Retina (tissue), 1 donor: Measurements from ENCODE around the gene MAG.

Experiments
- DNase-seq: peaks from one replicate; pipeline ENCODE4 v3.0.0-alpha.2; 2016

The MAG gene

DNA sequence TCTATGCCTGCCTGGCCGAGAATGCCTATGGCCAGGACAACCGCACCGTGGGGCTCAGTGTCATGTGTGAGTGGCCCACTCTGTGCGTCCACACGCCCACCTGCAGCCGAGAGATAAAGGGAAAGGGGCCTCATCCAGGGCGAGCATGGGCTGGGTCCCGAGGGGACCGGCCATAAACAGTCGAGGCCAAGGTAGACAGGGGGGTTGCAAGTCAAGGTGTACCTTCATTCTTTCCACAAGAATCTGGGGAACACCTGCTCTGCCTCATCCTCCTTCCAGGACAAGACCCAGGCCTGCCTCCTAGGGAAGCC, 8.3 kb downstream of the MAG start:
- DNase-seq, result no peak

DNA sequence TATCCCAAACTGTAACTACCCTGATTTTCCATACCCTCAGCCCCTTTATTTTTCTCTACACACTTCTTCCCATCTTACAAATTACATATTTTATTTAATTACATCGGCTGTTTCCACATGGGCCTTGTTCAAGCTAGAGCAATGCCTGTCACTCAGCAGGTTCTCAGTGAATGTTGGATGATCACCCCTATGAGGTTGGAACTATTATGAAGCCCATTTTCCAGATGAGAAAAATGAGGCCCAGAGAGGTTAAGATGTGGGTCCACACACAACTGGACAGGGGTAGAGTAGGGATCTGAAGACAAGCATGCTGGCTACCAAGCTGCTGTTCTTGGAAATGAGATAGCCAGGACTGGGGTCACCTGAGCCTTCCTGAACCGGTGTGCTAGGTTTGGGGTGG, 10.0 kb downstream of the MAG start:
- DNase-seq, result no peak

DNA sequence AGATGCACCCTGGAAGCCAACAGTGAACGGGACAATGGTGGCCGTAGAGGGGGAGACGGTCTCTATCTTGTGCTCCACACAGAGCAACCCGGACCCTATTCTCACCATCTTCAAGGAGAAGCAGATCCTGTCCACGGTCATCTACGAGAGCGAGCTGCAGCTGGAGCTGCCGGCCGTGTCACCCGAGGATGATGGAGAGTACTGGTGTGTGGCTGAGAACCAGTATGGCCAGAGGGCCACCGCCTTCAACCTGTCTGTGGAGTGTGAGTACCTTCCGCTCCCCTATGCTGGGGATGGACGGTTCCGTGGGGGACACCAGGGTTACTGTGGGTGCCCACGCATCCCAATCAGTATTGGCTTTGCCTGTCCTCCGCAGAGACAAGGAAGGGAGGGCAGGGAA, 10.5 kb downstream of the MAG start:
- no peak for DNase-seq

DNA sequence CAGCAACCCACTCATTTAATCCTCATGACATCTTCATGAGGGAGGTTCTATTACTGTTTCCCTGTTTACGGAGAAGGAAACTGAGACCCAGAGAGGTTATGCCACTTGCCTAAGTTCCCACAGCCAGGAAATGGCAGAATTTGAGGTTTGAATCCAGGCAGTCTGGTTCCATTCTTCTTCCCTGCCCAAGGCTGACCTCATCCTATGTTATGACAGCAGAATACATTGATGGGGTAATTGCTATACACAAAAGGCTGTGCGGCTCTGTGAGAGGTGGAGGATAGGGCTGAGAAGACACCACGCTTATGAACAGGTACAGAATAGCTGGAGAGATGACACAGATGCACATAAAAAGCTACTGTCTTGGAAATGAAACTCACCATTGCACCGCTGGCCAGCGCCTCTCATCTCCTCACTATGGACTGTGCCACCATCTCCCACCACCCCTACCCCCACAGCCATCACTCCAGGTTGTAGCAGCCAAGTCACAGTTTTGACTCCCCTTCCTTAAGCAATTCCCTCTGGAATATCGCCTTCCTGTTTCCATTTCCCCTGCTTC, 11.5 kb downstream of the MAG start:
- DNase-seq, result no peak

DNA sequence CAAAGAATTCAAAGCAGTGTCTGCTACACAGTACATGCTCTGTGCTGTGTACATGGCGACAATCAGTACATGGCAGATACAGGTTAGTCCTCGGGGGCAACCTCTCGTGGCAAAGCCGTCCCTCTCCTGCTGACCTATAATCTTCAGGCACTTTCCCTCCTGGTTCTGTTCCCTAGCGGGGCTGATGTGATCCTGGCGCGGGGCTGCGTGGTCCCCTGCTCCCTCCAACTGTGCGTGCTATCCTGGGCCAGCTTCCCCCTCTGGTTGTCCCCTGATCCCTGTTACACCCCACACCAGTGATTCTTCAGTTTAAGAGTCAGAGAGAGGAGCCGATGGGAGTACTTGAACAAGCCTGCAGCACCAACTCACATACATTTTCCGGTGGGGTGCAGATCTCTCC, 12.1 kb downstream of the MAG start:
- DNase-seq, result no peak

DNA sequence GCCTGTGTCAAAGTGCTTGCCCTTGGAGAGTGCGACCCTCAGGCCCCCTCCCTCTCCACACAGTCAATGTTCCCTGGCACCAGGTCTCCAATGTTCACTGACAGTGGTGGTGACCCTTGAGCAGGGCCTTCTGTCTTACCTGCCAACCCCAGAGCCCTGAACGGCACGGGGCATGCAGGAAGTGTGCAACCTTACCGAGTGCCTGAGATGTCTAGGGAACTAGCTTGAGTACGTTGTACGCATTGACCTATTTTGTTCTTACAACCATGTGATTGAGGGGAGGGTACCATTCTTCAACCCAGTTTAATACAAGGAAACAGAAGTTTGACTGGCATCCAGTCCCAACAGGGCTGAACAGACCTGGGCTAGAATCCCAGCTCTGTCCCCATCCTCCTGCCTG, 13.2 kb downstream of the MAG start:
- no peak for DNase-seq

DNA sequence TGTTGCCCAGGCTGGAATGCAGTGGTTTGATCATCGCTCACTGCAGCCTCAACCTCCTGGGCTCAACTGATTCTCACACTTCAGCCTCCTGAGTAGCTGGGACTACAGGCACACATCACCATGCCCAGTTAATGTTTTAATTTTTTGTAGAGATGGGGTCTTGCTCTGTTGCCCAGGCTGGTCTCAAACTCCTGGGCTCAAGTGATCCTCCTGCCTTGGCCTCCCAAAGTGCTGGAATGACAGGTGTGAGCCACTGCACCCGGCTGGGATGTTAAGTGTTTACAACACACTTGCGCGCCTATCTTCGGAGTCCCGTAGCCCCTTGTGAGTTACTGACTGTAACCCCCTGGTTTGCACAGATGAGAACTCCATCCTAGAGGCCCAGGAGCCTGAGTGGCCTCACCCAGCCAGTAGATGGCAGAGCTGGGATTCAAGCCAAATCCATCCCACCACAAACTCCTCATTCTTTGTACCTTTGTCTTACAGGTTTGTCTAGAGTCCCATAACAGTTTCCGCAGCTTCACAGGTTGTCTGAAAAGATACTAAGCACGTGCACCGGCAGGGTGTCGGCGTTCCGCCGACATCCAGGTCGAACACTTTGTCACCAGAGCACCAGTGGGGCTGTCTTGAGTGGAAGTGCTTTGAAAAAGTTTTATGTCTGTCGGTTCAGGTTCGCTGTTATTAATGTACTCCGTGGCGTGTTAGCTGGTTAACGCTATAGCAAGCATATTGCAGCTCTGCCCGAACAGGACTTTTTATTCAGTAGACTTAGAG, 14.7 kb downstream of the MAG start:
- no peak for DNase-seq

DNA sequence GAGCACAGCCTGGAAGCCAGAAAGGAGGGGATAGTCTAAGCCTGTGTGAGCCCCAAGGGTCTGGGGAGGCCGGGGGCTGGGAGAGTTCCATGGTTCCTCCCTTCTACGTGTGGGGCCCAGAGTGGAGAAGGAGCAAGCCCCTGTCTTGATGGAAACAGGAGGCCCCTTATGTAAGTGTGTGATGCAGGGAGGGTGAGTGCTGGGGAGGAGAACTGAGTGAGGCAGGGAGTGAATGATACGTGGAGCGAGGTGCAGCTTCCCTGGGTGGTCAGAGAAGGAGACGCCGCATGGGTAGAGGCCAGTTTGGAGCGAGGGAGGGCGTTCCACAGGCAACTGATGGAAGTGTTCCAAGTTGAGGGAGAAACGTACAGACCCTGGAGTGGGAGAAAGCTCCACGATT, 16.0 kb downstream of the MAG start:
- DNase-seq, result no peak

DNA sequence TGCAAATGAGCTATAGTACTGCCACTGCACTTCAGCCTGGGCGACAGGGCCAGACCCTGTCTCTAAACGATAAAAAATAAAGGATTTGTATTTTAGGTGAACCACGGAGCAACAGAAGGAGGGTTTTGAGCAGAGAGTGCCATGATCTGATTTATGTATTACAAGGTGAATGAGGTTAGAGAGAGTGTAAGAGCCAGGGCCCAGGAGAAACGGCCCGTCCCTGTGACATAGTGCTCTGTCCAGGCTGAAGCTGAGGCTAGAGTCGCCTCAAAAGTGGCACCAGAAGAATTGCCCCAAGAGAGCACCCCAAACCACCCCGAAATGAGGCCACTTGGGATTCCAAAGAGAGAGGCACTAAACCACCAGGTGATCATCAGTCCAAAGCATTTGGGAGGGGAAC, 16.9 kb downstream of the MAG start:
- DNase-seq, result no peak

DNA sequence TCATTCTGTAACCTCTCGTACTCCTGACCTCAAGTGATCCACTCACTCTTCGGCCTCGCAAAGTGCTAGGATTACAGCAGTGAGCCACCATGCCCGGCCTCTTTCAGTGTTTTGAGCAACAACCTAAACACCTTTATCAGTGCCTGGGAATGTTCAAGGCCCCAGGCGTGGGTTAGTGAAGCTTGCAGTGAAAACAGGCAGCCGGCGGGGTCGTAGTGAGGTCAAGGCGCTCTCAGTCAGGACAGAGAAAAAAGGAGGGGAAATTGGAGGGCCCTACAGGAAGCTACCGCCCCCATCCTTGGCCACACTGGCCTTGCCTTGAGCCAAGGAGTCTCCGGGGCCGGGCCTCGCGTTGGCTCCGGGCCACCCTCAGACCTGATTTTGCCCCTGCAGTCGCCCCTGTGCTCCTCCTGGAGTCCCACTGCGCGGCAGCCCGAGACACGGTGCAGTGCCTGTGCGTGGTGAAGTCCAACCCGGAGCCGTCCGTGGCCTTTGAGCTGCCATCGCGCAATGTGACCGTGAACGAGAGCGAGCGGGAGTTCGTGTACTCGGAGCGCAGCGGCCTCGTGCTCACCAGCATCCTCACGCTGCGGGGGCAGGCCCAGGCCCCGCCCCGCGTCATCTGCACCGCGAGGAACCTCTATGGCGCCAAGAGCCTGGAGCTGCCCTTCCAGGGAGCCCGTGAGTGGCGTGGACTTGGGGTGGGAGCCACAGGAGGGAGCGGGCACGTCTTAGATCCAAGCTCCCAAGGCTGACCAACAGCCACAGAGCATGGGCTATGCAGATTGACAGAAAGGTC, 17.7 kb downstream of the MAG start:
- DNase-seq, result peak; percentile 64

DNA sequence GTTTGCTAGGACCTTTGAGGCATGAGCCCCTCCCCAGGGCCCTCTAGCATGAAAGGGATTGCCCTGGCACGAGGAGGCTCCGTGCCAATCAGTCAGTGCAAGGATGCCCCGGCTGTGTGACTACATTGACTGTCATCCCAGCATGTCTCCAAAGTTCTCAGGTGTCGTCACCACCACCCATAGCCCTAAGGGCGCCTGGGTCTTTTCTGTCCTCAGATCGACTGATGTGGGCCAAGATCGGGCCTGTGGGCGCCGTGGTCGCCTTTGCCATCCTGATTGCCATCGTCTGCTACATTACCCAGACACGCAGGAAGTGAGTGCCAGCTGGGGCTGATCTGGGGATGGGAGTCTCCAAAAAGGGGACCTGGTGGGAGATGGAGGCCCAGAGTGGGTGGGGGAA, 18.4 kb downstream of the MAG start:
- DNase-seq, result no peak

DNA sequence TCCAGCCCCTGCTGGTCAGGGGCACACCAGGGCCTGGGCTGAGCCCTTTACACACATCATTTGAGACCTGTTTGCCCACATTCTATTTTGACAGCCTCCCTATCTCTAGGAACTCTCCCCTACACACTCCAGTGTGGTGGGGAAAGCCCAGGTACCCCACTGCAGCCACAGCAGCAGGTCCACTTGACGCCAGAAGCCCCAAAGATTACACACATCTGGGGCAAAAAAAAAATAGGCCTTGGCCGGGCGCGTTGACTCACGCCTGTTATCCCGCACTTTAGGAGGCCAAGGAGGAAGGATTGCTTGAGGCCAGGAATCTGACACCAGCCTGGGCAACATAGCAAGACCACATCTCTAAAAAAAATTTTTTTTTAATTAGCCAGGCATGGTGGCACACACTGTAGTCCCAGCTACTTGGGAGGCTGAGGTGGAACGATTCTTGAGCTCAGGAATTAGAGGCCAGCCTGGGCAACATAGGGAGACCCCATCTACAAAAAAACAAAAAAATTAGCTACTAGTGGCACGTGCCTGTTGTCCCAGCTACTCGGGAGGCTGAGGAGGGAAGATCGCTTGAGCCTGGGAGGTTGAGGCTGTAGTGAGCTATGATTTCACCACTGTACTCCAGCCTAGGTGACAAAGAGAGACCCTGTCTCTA, 19.0 kb downstream of the MAG start:
- no peak for DNase-seq

DNA sequence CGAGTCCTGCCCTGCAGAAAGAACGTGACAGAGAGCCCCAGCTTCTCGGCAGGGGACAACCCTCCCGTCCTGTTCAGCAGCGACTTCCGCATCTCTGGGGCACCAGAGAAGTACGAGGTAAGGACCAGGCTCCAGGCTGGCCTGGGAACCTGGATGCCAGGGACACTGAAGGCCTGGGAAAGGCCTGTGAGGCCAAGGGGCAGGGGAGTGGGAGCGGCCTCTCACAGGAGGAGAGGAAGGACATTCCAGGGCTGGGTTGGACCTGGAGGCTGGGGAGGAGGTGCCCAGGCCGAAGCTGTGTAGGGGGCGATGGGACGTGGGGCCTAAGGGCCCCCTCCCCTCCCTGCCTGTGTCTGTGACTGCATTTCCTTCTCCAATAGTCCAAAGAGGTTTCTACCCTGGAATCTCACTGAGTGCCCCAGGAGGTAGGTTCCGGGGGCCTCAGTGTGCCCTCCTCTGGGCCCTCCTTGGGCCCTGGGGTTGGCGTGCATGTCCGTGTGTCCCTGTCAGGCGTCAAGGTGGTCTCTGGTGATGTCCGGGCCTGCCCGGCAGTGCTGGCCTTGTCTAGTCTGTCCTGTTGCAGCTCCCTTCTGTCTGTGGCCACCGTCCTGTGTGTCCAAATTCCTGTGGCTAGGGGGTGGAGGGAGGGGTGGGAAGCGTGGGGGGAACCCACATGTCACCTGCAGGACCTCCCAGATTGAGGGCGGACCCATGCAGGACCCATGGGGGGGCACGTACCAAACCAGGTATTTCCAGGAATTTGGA, 20.1 kb downstream of the MAG start:
- DNase-seq, result no peak

DNA sequence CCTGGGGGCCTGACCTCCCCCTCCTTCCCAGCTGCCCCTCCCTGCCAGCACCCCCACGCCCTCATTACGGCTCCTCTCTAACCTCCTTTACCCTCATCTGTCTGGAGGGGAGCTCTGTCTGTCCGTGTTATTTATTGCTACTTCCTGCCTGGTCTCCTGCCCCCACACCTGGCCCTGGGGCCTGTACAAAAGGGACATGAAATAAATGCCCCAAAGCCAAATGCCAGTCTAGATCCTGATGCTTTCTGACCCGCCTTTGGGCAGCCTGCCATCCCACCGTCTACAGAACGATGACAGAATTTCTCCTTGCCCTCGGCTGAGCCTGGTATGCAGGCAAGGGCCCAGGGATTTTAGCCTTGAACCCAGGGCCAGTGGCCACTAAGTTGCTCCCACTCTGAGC, 21.6 kb downstream of the MAG start:
- DNase-seq, result no peak

DNA sequence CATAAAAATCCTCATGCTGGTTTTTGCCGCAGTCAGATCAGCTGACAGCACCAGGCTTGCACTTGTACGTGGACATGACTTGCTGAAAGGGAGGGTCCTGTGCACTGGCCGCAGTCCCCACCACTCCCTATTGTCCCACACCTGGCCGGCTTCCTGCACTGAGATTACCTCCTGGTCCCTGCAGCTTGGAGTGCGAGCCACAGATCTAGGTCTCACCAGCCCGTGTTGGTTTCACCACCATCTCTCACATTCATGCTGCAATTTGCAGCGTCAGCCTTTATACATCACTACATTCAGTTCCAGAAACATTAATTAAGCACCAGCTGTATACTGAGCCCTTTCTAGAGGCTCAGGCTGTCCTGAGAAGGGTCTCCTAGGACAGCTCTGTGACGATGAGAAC, 22.1 kb downstream of the MAG start:
- DNase-seq, result no peak

DNA sequence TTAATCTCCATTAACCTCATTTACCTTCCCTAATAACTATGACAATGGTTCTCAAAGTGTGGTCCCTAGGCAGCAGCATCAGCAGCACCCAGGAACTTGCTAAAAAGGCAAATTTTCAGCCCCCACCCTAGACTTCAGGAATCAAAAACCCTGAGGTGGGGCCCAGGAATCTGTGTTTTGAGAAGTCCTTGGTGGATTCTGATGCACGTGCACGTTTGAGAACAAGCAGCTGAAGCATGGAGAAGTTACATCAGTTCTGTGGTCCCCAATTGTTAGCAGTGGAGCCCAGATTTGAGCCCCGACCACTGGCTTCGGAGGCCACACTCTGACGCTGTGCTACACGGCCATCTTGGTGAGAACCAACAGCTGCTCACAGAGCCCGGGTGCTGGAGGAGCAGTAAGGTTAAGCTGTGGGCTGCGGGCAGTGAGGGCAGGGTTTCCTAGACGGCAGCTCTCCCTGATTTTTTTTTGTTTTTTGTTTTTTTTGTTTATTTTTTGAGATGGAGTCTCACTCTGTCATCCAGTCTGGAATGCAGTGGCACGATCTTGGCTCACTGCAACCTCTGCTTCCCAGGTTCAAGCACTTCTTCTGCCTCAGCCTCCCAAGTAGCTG, 23.0 kb downstream of the MAG start:
- DNase-seq, result no peak

DNA sequence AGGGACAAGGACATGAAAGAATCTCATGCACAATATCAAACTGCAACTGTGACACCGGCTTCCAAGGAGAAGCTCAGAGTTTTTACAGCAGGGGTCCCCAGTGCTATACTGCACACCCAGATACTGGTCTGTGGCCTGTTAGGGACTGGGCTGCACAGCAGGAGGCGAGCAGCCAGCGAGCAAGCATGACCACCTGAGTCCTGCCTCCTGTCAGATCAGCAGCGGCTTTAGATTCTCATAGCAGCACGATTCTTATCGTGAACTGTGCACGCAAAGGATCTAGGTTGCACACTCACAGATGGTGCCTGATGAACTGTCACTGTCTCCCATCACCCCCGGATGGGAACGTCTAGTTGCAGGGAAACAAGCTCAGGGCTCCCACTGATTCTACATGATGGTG, 23.9 kb downstream of the MAG start:
- DNase-seq, result peak; percentile 44

DNA sequence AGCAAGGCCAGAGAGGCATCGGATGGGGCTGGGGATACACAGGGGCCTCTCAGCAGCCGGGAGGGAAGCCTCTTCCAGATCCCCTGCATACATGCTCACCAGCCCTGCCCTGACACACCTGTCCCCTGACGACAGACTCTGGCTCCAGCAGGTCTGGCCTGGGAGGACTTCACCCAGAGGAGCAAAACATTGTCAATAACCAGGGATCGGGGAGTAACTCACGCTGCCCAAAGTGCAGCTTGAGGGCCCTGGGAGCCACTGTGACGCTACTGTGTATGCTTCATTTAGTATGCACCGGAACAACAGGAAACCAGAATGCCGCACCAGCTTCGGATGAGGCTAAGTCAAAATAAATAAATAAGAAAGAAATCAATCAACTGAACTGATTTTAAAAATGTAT, 24.6 kb downstream of the MAG start:
- DNase-seq, result no peak

DNA sequence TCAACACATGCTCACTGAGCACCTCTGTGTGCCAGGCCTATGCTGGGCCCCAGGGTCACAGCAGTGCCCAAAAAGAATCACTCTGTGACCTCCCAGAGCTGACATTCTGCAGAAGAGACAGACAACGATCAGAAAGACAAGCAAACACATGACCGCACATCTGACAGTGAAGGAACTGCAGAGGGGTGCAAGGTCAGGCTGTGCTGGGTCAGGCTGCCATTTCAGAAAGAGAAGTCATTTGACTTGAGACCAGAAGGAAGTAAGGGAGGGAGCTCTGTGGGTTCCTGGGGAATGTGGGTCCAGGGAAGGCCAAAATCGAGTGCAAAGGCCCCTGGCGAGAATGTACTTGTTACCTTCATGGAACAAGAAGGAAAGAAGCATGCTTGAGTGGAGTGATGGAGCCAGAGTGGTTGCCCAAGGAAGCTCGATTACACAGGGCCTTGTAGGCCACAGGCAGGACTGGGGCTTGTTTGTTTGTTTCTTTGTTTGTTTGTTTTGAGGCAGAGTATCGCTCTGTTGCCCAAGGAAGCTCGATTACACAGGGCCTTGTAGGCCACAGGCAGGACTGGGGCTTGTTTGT, 25.6 kb downstream of the MAG start:
- no peak for DNase-seq

DNA sequence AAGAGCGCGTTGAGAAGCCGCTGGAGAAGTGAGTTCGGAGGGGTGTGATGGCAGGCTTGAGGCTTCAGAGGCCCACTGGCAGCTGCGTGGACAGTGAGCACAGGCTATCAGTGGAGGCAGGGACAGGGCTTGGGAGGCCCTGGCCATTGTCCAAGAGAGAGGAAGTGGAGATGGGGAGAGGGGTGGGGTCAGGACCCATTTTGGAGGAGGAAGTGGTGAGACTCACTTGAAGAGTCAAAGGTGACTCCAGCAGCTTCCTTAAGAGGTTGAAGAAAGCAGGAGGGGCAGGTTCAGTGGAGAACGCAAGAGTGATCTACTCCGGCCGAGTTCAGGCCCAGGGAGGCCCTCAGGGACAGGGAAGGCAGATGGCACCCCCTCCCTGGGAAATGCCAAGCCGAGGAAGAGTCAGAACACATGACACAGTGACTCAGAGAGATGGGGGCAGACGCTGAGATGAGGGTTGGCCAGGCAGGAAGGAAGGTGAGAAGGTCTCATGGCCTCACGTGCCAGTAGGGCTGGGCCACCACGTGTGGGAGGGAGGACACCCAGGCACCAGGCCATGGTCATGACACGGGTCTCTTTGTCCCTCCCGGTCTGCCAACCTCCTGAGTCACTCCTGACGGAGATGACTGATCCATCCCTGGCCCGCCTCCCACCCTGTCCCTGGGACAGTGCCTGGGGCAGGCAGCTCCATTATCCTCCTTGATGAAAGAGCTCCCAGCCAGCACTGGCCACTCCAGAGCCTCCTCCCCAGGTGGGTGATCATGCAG, 26.9 kb downstream of the MAG start:
- DNase-seq, result no peak

DNA sequence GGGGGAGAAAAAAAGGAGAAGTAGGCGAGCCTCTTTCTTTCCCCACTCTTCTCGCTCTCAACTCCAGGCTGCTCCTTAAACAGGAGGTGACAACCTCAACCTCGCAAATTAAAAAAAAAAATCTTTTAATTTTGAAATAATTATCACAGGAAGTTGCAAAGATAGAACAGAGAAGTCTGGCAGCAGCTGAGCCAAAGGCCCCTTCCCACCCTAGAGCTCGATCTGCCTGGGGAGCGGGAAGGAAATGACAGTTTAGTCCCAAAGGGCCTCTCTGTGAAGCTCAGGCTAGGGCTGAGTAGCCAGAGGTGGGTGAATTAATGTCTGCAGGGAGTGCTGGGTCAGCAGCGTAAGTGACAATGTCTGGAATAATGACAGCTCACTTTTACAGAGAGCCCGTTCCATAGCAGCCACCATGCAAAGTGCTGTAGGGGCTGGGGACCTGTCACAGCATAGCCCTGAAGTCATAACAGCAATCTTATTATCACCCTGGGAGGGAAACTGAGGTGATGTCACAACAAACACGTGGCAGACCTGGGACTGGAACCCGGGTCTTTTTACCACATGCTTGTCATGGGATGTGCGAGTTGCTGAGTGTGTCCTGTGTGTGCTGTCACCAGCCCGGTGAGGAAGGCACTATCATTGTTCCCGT, 28.2 kb downstream of the MAG start:
- DNase-seq, result no peak
